ENCODE data around the gene FSTL5. TPM values are rescaled to one million over a fixed set of nuclear protein-coding genes. Genes with fewer than 3 reads are reported as not detected.

FSTL5 gene
- total and polyA plus RNA-seq, 10 of the 15 experiments (the other 5 are each of a cell fraction or from before 2014, with no cell fraction given): 0.04 to 2.4 (median 0.08) TPM; not detected in 4

DNA sequence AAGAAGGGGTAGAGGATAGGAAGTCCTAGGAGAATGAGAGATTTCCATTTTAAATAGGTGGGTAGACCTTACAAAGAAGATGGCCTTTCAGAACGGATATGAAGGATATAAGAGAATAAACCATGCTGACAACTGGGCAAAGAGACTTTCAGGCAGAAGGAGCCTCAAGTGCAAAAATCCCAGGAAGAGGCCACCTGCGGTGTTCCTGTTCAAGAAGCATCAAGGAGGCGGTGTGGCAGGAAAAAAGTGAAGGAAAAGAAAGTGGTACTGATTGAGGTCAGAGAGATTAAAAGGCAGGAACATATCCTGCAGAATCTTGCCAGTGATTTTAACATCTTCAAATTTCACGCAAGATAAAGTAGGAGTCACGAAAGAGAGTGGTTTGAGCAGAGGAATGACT, 172.0 kb downstream of the FSTL5 start:
- no TSS peak for BruUV-seq (replicated peaks)

More for the DNA sequence above, 172.0 kb downstream of the FSTL5 start:
- H3K4me1 ChIP-seq (ENCODE audit: control insufficient read depth, insufficient read depth, low read length): no peaks in the 10 kb centered on the region
- no peaks in the 10 kb centered on the region for H3K9me3 ChIP-seq (replicated peaks; ENCODE audit: control insufficient read depth, insufficient read depth, low read length)
- ATAC-seq: no peak
- intact Hi-C loops (cut with micrococcal nuclease; ENCODE audit: unreplicated experiment) (no loop called here), in situ Hi-C loops (cut with MboI) (no loop called here)
- H2AFZ ChIP-seq (ENCODE audit: control insufficient read depth, low read depth, low read length): no peak overlapping the region
- ChIA-PET SMC1A (ENCODE audit: uncharacterized antibody, unreplicated experiment) (no interaction called here), RAD21 (ENCODE audit: unreplicated experiment) (no interaction called here), POLR2A (no interaction called here), CTCF (no interaction called here)
- 42% methylated on average over 5 of the region's 5 CpGs for WGBS (ENCODE audit: insufficient coverage, insufficient replicate concordance, low lambda C conversion rate, missing lambda C conversion rate)
- no peaks in the 10 kb centered on the region for H3K79me2 ChIP-seq (ENCODE audit: control insufficient read depth, insufficient read depth, low read length)
- no peak overlapping the region for H3K4me2 ChIP-seq (ENCODE audit: control insufficient read depth, insufficient read depth)
- DNase-seq (ENCODE audit: low read depth, low spot score): no peak
- H3K27me3 ChIP-seq (replicated peaks in 1 of 2; ENCODE audit: control insufficient read depth in 2 of 2, insufficient read depth in 2 of 2, low read length in 1 of 2): no peaks in the 10 kb centered on the region
- no peaks in the 10 kb centered on the region for H4K20me1 ChIP-seq (ENCODE audit: control insufficient read depth, insufficient read depth)
- TF ChIP-seq JUND (IDR thresholded peaks at IDR 0.05; ENCODE audit: low read depth, low read length) (no peak), TCF7 (IDR thresholded peaks at IDR 0.05; ENCODE audit: borderline replicate concordance) (no peak), NFYA (IDR thresholded peaks at IDR 0.05; ENCODE audit: borderline replicate concordance, low read depth, low read length) (no peak), ZZZ3 (IDR thresholded peaks at IDR 0.05; ENCODE audit: control insufficient read depth, insufficient read length, low read depth) (no peak), RAD21 (IDR thresholded peaks at IDR 0.05; ENCODE audit: insufficient read depth, low read depth, low read length) (no peak)
- TF ChIP-seq, protein P1, sequence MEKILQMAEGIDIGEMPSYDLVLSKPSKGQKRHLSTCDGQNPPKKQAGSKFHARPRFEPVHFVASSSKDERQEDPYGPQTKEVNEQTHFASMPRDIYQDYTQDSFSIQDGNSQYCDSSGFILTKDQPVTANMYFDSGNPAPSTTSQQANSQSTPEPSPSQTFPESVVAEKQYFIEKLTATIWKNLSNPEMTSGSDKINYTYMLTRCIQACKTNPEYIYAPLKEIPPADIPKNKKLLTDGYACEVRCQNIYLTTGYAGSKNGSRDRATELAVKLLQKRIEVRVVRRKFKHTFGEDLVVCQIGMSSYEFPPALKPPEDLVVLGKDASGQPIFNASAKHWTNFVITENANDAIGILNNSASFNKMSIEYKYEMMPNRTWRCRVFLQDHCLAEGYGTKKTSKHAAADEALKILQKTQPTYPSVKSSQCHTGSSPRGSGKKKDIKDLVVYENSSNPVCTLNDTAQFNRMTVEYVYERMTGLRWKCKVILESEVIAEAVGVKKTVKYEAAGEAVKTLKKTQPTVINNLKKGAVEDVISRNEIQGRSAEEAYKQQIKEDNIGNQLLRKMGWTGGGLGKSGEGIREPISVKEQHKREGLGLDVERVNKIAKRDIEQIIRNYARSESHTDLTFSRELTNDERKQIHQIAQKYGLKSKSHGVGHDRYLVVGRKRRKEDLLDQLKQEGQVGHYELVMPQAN (conservative IDR thresholded peaks at IDR 0.05): no peak
- TF ChIP-seq, protein P2, sequence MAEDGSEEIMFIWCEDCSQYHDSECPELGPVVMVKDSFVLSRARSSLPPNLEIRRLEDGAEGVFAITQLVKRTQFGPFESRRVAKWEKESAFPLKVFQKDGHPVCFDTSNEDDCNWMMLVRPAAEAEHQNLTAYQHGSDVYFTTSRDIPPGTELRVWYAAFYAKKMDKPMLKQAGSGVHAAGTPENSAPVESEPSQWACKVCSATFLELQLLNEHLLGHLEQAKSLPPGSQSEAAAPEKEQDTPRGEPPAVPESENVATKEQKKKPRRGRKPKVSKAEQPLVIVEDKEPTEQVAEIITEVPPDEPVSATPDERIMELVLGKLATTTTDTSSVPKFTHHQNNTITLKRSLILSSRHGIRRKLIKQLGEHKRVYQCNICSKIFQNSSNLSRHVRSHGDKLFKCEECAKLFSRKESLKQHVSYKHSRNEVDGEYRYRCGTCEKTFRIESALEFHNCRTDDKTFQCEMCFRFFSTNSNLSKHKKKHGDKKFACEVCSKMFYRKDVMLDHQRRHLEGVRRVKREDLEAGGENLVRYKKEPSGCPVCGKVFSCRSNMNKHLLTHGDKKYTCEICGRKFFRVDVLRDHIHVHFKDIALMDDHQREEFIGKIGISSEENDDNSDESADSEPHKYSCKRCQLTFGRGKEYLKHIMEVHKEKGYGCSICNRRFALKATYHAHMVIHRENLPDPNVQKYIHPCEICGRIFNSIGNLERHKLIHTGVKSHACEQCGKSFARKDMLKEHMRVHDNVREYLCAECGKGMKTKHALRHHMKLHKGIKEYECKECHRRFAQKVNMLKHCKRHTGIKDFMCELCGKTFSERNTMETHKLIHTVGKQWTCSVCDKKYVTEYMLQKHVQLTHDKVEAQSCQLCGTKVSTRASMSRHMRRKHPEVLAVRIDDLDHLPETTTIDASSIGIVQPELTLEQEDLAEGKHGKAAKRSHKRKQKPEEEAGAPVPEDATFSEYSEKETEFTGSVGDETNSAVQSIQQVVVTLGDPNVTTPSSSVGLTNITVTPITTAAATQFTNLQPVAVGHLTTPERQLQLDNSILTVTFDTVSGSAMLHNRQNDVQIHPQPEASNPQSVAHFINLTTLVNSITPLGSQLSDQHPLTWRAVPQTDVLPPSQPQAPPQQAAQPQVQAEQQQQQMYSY (CRISPR knock-in tag; IDR thresholded peaks at IDR 0.05): no peak
- no peak for FAIRE-seq
- H3K27ac ChIP-seq (ENCODE audit: control insufficient read depth, insufficient read depth): no peak overlapping the region
- H3K4me3 ChIP-seq: no peak overlapping the region
- H3K9ac ChIP-seq (ENCODE audit: control insufficient read depth, insufficient read depth, low read length): no peak overlapping the region
- no peaks in the 10 kb centered on the region for H3K36me3 ChIP-seq (ENCODE audit: control insufficient read depth in 2 of 2, insufficient read depth in 2 of 2, low read length in 1 of 2)

Data from GM12878 (cell line).